ENCODE data around the gene NCKAP5L. TPM values are rescaled to one million over a fixed set of nuclear protein-coding genes. Genes with fewer than 3 reads are reported as not detected.

Gene NCKAP5L
- polyA plus RNA-seq, 1 donor (not counting 4 experiments of a cell fraction or from before 2014, with no cell fraction given): 3.9 TPM

GRCh38 chr12:49825971-49826421 is 2.2 kb downstream of the NCKAP5L start:
- Histone ChIP-seq H3K4me3 (ENCODE audit: control insufficient read depth in 2 of 3, extremely low read depth in 1 of 3, insufficient read depth in 2 of 3, low read depth in 1 of 3, low read length in 3 of 3) (no peak overlapping the region), H3K4me1 (ENCODE audit: control insufficient read depth, extremely low read depth, insufficient read depth, low read length) (peaks cover 38% of the 10 kb centered on the region), H3K36me3 (ENCODE audit: control insufficient read depth in 2 of 2, extremely low read depth in 1 of 2, insufficient read depth in 2 of 2, low read length in 2 of 2) (peaks cover 1 to 6% of the 10 kb centered on the region in 2 experiments), H2AFZ (ENCODE audit: control insufficient read depth, low read length) (no peak overlapping the region), H3K9me1 (ENCODE audit: control insufficient read depth, extremely low read depth, insufficient read depth, low read length) (peaks cover 11% of the 10 kb centered on the region), H3K9ac (ENCODE audit: control insufficient read depth, extremely low read depth, insufficient read depth, low read length) (no peak overlapping the region), H3K9me3 (ENCODE audit: control insufficient read depth, low read depth, low read length) (no peaks in the 10 kb centered on the region), H4K20me1 (ENCODE audit: control insufficient read depth, extremely low read depth, insufficient read depth, low read length) (peaks cover 14% of the 10 kb centered on the region), H3K79me2 (ENCODE audit: control insufficient read depth, insufficient read depth, low read length) (peaks cover 44% of the 10 kb centered on the region), H3K4me2 (ENCODE audit: control insufficient read depth, extremely low read depth, insufficient read depth, low read depth, low read length) (peak overlapping the region; percentile 99), H3K27ac (ENCODE audit: control insufficient read depth, insufficient read depth, low read length) (peak overlapping the region; percentile 27), H3K27me3 (ENCODE audit: control insufficient read depth, extremely low read depth, insufficient read depth, low read length) (no peaks in the 10 kb centered on the region)
- FAIRE-seq (peak; percentile 75), DNase-seq (ENCODE audit: low read depth, low spot score) (no peak)
- dilution Hi-C loops (cut with MboI; ENCODE audit: extremely low pct_ligation_motif_present, low sequenced_read_pairs): no loop called here
- no peak for TF ChIP-seq EZH2 (IDR thresholded peaks at IDR 0.05; ENCODE audit: low read length)
- no peak for TF ChIP-seq CTCF (optimal IDR thresholded peaks at IDR 0.05 in 1 of 3, IDR thresholded peaks at IDR 0.05 in 1 of 3, conservative IDR thresholded peaks at IDR 0.05 in 1 of 3; ENCODE audit: extremely low read depth in 1 of 3, insufficient read depth in 2 of 3, low read length in 3 of 3)

- peaks cover 11% of the 10 kb centered on the region for H3K9me1 ChIP-seq (ENCODE audit: control insufficient read depth, extremely low read depth, insufficient read depth, low read length)
- H3K79me2 ChIP-seq (ENCODE audit: control insufficient read depth, insufficient read depth, low read length): peaks cover 48% of the 10 kb centered on the region
- H3K36me3 ChIP-seq (ENCODE audit: control insufficient read depth in 2 of 2, extremely low read depth in 1 of 2, insufficient read depth in 2 of 2, low read length in 2 of 2): peaks cover 3 to 6% of the 10 kb centered on the region in 2 experiments
- H3K9me3 ChIP-seq (ENCODE audit: control insufficient read depth, low read depth, low read length): no peaks in the 10 kb centered on the region
- DNase-seq (ENCODE audit: low read depth, low spot score) (no peak), FAIRE-seq (peak; percentile 29)
- dilution Hi-C loops (cut with MboI; ENCODE audit: extremely low pct_ligation_motif_present, low sequenced_read_pairs): no loop called here
- no peaks in the 10 kb centered on the region for H3K27me3 ChIP-seq (ENCODE audit: control insufficient read depth, extremely low read depth, insufficient read depth, low read length)
- H3K9ac ChIP-seq (ENCODE audit: control insufficient read depth, extremely low read depth, insufficient read depth, low read length): peak overlapping the region; percentile 55
- peaks cover 14% of the 10 kb centered on the region for H4K20me1 ChIP-seq (ENCODE audit: control insufficient read depth, extremely low read depth, insufficient read depth, low read length)
- H3K4me3 ChIP-seq (ENCODE audit: control insufficient read depth in 2 of 3, extremely low read depth in 1 of 3, insufficient read depth in 2 of 3, low read depth in 1 of 3, low read length in 3 of 3): peak overlapping the region in 2 of 3 experiments; percentile 1 to 6
- H3K4me2 ChIP-seq (ENCODE audit: control insufficient read depth, extremely low read depth, insufficient read depth, low read depth, low read length): peak overlapping the region; percentile 99
- H2AFZ ChIP-seq (ENCODE audit: control insufficient read depth, low read length): no peak overlapping the region
- no peak for TF ChIP-seq EZH2 (IDR thresholded peaks at IDR 0.05; ENCODE audit: low read length)
- TF ChIP-seq CTCF (optimal IDR thresholded peaks at IDR 0.05 in 1 of 3, IDR thresholded peaks at IDR 0.05 in 1 of 3, conservative IDR thresholded peaks at IDR 0.05 in 1 of 3; ENCODE audit: extremely low read depth in 1 of 3, insufficient read depth in 2 of 3, low read length in 3 of 3): no peak
- H3K4me1 ChIP-seq (ENCODE audit: control insufficient read depth, extremely low read depth, insufficient read depth, low read length): peaks cover 38% of the 10 kb centered on the region
- peak overlapping the region; percentile 27 for H3K27ac ChIP-seq (ENCODE audit: control insufficient read depth, insufficient read depth, low read length)
Observed at GRCh38 chr12:49825360-49825970, 2.7 kb downstream of the NCKAP5L start.
